Esophagus muscularis mucosa (tissue), 4 donors: Measurements from ENCODE around the gene CCDC92. TPM values are rescaled to one million over a fixed set of nuclear protein-coding genes. Genes with fewer than 3 reads are reported as not detected.

ENCODE experiments used
- DNase-seq: peaks from one replicate; pipeline ENCODE4 v3.0.0-alpha.2; 2017; ENCODE audit errors: extremely low spot score
- H3K27ac ChIP-seq, 4 donors: fragments of 200-600 bp; sonication (generic); replicated peaks in 1 of 4; 1 replicate in 3 of 4; 2 replicates in 1 of 4; pipeline ENCODE4 v1.5.1; 2016 to 2019; ENCODE audit warnings: mild to moderate bottlenecking in 1 of 4
- H3K27me3 ChIP-seq, 4 donors: fragments of 200-600 bp; sonication (generic); one replicate each; pipeline versions ENCODE4 v1.5.1 to v1.6.0; 2016 to 2019
- H3K36me3 ChIP-seq, 4 donors: fragments of 200-600 bp; sonication (generic); one replicate each; pipeline ENCODE4 v1.5.1; 2016 to 2019
- H3K4me1 ChIP-seq, 4 donors: fragments of 200-600 bp; sonication (generic); one replicate each; pipeline ENCODE4 v1.5.1; 2016 to 2019
- H3K4me3 ChIP-seq, 4 donors: fragments of 200-600 bp; sonication (generic); 1 replicate in 2 of 4; 2 replicates in 2 of 4; pipeline ENCODE4 v1.5.1; 2016 to 2019; ENCODE audit warnings: mild to moderate bottlenecking in 4 of 4, moderate library complexity in 1 of 4
- H3K9me3 ChIP-seq, 4 donors: fragments of 200-600 bp; sonication (generic); 1 replicate in 3 of 4; 2 replicates in 1 of 4; pipeline ENCODE4 v1.5.1; 2016 to 2019
- EP300 ChIP-seq: sonication (generic); formaldehyde crosslinking; IDR thresholded peaks from one replicate; pipeline ENCODE4 v1.6.1; 2017; ENCODE audit warnings: antibody characterized with exemption
- POLR2A ChIP-seq: fragments of 450-650 bp; IDR thresholded peaks from one replicate; pipeline ENCODE4 v1.6.1; 2017; ENCODE audit warnings: antibody characterized with exemption, moderate library complexity, mild to moderate bottlenecking, low read depth
- POLR2AphosphoS5 ChIP-seq, 2 donors: sonication (generic); formaldehyde crosslinking; IDR thresholded peaks; one replicate each; pipeline ENCODE4 v1.6.1; 2017; ENCODE audit warnings: antibody characterized with exemption in 2 of 2
- WGBS: methylation state at CpG from one replicate; pipeline ENCODE4 v1.1.5; 2018; 5-methylcytosine and 5-hydroxymethylcytosine counted together
- intact Hi-C: fragments of 100-400 bp; cut with DNase I; formaldehyde crosslinking; loops from one replicate; pipeline ENCODE4 v1.15.1; 2023
- total RNA-seq, 4 donors: library from RNA; depleted of rRNA; stranded (reverse); fragments of >200 nt; gene quantifications; one replicate each; pipeline versions ENCODE4 v1.1.0 to v1.2.1, GENCODE V29; 2016
- TF ChIP-seq, protein P1 (sequence below), 3 experiments: fragments of 200-600 bp in 2 of 3; fragments of 450-650 bp in 1 of 3; sonication (generic) in 2 of 3; IDR thresholded peaks; one replicate each; pipeline ENCODE4 v1.5.1; 2017 to 2019; ENCODE audit warnings: antibody characterized with exemption in 3 of 3, mild to moderate bottlenecking in 2 of 3, moderate library complexity in 1 of 3

The CCDC92 gene
- total RNA-seq, 4 donors from 2014 or later, result 42.2 to 66.3 (median 54.1) TPM

DNA sequence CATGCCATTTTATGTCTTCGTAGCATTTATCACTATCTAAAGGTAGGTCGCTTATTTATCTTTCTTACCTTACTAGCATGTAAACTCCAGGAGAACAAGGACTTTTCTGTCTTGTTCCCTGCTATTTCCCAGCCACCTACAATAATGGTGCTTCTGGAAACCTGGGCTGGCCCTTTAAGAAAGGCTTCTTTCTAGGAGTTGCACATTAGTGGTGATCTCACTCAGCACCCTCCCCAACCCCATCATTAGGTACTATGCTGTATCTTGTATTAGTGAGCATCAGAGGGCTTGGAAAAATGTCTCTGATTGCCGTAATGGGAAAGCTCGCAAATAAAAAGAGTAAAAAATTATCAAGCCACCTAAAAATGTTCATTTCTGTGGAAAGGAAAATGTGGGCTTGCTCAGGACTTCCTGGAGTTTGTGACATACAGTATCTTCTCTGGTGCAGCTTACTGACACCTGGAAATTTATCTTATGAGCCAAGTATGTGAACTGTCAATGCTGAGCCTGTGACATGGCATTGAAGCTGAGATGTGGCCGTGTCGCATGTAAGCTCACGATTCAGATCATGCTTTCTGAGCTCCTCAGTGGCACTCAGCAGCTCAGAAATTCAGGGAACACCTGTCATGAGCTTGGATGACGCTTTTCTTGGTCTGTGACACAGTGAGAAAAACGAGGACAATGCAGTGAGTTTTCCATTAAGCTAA lies 12.4 kb downstream of the CCDC92 start:
- intact Hi-C loops, result no loop called here
- Histone ChIP-seq H3K27ac (no peak overlapping the region), H3K9me3 (no peaks in the 10 kb centered on the region), H3K4me3 (no peak overlapping the region), H3K27me3 (no peaks in the 10 kb centered on the region), H3K36me3 (peaks cover 0 to 6% (median 0%) of the 10 kb centered on the region in 4 donors), H3K4me1 (no peaks in the 10 kb centered on the region)
- TF ChIP-seq EP300 (no peak), POLR2A (no peak), POLR2AphosphoS5 (IDR thresholded peaks at IDR 0.05) (no peak)
- TF ChIP-seq, protein P1, sequence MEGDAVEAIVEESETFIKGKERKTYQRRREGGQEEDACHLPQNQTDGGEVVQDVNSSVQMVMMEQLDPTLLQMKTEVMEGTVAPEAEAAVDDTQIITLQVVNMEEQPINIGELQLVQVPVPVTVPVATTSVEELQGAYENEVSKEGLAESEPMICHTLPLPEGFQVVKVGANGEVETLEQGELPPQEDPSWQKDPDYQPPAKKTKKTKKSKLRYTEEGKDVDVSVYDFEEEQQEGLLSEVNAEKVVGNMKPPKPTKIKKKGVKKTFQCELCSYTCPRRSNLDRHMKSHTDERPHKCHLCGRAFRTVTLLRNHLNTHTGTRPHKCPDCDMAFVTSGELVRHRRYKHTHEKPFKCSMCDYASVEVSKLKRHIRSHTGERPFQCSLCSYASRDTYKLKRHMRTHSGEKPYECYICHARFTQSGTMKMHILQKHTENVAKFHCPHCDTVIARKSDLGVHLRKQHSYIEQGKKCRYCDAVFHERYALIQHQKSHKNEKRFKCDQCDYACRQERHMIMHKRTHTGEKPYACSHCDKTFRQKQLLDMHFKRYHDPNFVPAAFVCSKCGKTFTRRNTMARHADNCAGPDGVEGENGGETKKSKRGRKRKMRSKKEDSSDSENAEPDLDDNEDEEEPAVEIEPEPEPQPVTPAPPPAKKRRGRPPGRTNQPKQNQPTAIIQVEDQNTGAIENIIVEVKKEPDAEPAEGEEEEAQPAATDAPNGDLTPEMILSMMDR (IDR thresholded peaks at IDR 0.05), result no peak
- WGBS, result 94% methylated on average over 9 of the region's 9 CpGs
- no peak for DNase-seq

DNA sequence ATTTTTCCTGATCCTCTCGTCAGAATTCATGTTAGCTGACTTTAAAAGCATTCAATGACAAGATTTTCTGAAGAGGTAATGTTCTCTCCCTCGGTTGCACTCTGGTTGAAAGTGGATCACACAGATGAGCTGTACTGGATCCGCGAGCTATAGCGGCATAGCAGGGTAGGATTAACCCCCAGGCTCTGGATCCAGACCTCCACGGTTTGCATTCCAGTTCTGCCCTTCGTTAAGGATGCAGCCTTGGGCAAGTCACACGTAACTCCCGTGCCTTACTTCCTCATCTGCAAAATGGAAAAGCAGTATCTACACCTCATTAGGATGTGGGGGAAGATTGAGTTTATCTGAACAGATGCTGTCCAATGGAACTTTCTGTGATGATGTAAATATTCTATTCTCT lies 13.8 kb downstream of the CCDC92 start:
- H3K27ac ChIP-seq, result no peak overlapping the region
- H3K9me3 ChIP-seq, result no peaks in the 10 kb centered on the region
- TF ChIP-seq EP300 (no peak), POLR2AphosphoS5 (IDR thresholded peaks at IDR 0.05) (no peak), POLR2A (no peak)
- TF ChIP-seq, protein P1 (IDR thresholded peaks at IDR 0.05), result no peak
- no peaks in the 10 kb centered on the region for H3K27me3 ChIP-seq
- intact Hi-C loops, result no loop called here
- H3K4me1 ChIP-seq, result peaks cover 0 to 4% (median 2%) of the 10 kb centered on the region in 4 donors
- peaks cover 0 to 6% (median 0%) of the 10 kb centered on the region in 4 donors for H3K36me3 ChIP-seq
- no peak overlapping the region for H3K4me3 ChIP-seq
- DNase-seq, result no peak
- 89% methylated on average over 9 of the region's 9 CpGs for WGBS

DNA sequence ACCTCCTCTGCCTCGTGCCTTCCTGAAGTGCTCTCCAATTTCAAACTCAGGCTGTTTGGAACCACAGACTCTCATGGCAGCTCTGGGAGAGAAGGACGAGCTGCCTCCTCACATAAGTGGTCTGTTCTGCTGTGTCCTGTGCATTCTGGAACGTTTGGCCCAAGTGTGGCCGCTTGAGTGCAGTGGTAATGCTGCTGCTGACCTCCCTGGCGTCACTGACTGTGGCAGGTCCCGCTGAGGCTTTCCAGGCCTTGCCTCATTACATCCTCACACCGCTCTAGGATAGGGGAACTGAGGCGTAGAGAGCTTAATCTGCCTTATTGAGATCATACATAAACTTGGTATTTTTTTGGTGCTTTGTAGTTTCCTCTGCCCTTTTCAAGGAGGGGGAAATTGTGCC lies 14.2 kb downstream of the CCDC92 start:
- Histone ChIP-seq H3K4me3 (no peak overlapping the region), H3K27ac (no peak overlapping the region), H3K36me3 (peaks cover 0 to 6% (median 0%) of the 10 kb centered on the region in 4 donors), H3K9me3 (no peaks in the 10 kb centered on the region), H3K4me1 (peaks cover 0 to 4% (median 2%) of the 10 kb centered on the region in 4 donors), H3K27me3 (no peaks in the 10 kb centered on the region)
- WGBS, result 94% methylated on average over 6 of the region's 8 CpGs
- TF ChIP-seq EP300 (no peak), POLR2AphosphoS5 (IDR thresholded peaks at IDR 0.05) (no peak), POLR2A (no peak)
- TF ChIP-seq, protein P1 (IDR thresholded peaks at IDR 0.05), result no peak
- no peak for DNase-seq
- intact Hi-C loops, result no loop called here

DNA sequence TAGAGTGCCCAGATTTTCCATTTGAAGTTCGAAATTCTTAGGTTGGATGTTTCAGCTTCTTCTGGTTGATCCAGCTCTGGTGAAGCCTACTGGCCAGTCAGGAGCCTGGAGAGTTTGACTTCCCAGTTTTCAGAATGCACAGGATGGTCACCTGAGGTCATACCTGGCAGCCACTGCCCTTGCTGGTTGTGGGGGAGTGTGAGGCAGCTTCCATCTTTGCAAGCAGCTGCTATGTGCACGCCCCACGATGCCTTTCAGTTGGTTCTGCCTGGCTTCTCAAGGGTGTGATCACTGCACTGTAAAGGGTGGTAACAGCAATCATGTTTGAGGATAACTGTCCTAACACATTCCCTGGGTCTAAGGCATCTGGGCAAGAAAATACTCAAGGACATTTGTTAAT lies 15.4 kb downstream of the CCDC92 start:
- DNase-seq, result no peak
- peaks cover 1 to 11% (median 6%) of the 10 kb centered on the region in 4 donors for H3K4me1 ChIP-seq
- peaks cover 0 to 6% (median 0%) of the 10 kb centered on the region in 4 donors for H3K36me3 ChIP-seq
- TF ChIP-seq POLR2AphosphoS5 (IDR thresholded peaks at IDR 0.05), result no peak
- no peak for TF ChIP-seq EP300
- TF ChIP-seq, protein P1 (IDR thresholded peaks at IDR 0.05), result no peak
- no peak for TF ChIP-seq POLR2A
- H3K27me3 ChIP-seq, result no peaks in the 10 kb centered on the region
- WGBS, result 92% methylated on average over 3 of the region's 3 CpGs
- H3K4me3 ChIP-seq, result no peak overlapping the region
- intact Hi-C loops, result no loop called here
- no peak overlapping the region for H3K27ac ChIP-seq
- H3K9me3 ChIP-seq, result no peaks in the 10 kb centered on the region
